Esophagus mucosa (tissue), 1 donor: Measurements from ENCODE around the gene DCBLD1. TPM values are rescaled to one million over a fixed set of nuclear protein-coding genes. Genes with fewer than 3 reads are reported as not detected.

Source experiments
- ATAC-seq: fragments of 200-7000 bp; cut with Tn5 transposase; one replicate; pipeline ENCODE4 v1.9.1; 2020
- total RNA-seq: library from RNA; stranded (reverse); gene quantifications from one replicate; pipeline ENCODE4 v1.2.4, GENCODE V29; 2023
- donor health status: DM: yes; HTN: yes; CAD: no.

The DCBLD1 gene
- total RNA-seq, 1 donor from 2014 or later: 9.5 TPM

- ATAC-seq: no peak
These were observed 76.8 kb downstream of the DCBLD1 start for GRCh38 chr6:117559299-117559698.

GRCh38 chr6:117561128-117561527, 78.7 kb downstream of the DCBLD1 start:
- no peak for ATAC-seq

GRCh38 chr6:117564681-117565080, 82.2 kb downstream of the DCBLD1 start:
- ATAC-seq: no peak

- no peak for ATAC-seq
These were observed 85.8 kb downstream of the DCBLD1 start for GRCh38 chr6:117568247-117568646.

GRCh38 chr6:117568831-117569410, 86.4 kb downstream of the DCBLD1 start:
- no peak for ATAC-seq

- no peak for ATAC-seq
These were observed 90.7 kb downstream of the DCBLD1 start for GRCh38 chr6:117573006-117573680.

- ATAC-seq: no peak
These were observed 91.7 kb downstream of the DCBLD1 start for GRCh38 chr6:117574198-117574597.

- ATAC-seq: no peak
These were observed 103.2 kb downstream of the DCBLD1 start for GRCh38 chr6:117585647-117586046.

GRCh38 chr6:117590447-117590846, 108.0 kb downstream of the DCBLD1 start:
- no peak for ATAC-seq

- no peak for ATAC-seq
These were observed 108.9 kb downstream of the DCBLD1 start for GRCh38 chr6:117591405-117591804.

- ATAC-seq: peak; percentile 20
These were observed 110.7 kb downstream of the DCBLD1 start for GRCh38 chr6:117592983-117593759.

- no peak for ATAC-seq
These were observed 112.8 kb downstream of the DCBLD1 start for GRCh38 chr6:117595099-117595923.

- ATAC-seq: no peak
These were observed 115.3 kb downstream of the DCBLD1 start for GRCh38 chr6:117597755-117598154.

Other genes starting within 250 kb of the DCBLD1 start
- gene VGLL2, start 217.1 kb upstream of the DCBLD1 start, total RNA-seq: not detected
- gene ROS1, start 56.7 kb upstream of the DCBLD1 start, total RNA-seq: 0.04 TPM
- 11.3 TPM for gene GOPC, start 119.8 kb downstream of the DCBLD1 start, total RNA-seq
- gene NUS1, start 192.8 kb downstream of the DCBLD1 start, total RNA-seq: 19.4 TPM